GM23338 (cell line): ENCODE measurements around the gene FASTKD3. TPM values are rescaled to one million over a fixed set of nuclear protein-coding genes. Genes with fewer than 3 reads are reported as not detected.

Source experiments
- ATAC-seq: fragments of 200-7000 bp; cut with Tn5 transposase; 3 replicates; pipeline ENCODE4 v1.9.1; 2020
- DNase-seq: peaks from one replicate; pipeline ENCODE4 v3.0.0-alpha.2; 2015; ENCODE audit warnings: low spot score
- H2AFZ ChIP-seq: fragments of 200-600 bp; sonication (generic); 2 replicates; pipeline ENCODE4 v1.8.0; 2016; ENCODE audit warnings: antibody characterized with exemption, mild to moderate bottlenecking, moderate library complexity
- H3F3A ChIP-seq: fragments of 200-600 bp; sonication (generic); replicated peaks from 2 replicates; pipeline ENCODE4 v1.8.0; 2017; ENCODE audit warnings: antibody characterized with exemption, mixed run types, low read depth
- H3K27ac ChIP-seq: fragments of 200-600 bp; sonication (generic); 2 replicates; pipeline ENCODE4 v1.6.1; 2016; ENCODE audit warnings: low read depth
- H3K27me3 ChIP-seq: fragments of 200-600 bp; sonication (generic); 2 replicates; pipeline ENCODE4 v1.8.0; 2016; ENCODE audit warnings: mild to moderate bottlenecking, mixed run types, moderate library complexity; ENCODE audit not compliant: insufficient read depth
- H3K36me3 ChIP-seq: fragments of 200-600 bp; sonication (generic); 2 replicates; pipeline ENCODE4 v1.8.0; 2016; ENCODE audit warnings: mild to moderate bottlenecking; ENCODE audit not compliant: insufficient read depth
- H3K4me1 ChIP-seq: fragments of 200-600 bp; sonication (generic); 2 replicates; pipeline ENCODE4 v1.8.0; 2016; ENCODE audit warnings: mild to moderate bottlenecking, moderate library complexity; ENCODE audit not compliant: insufficient read depth
- H3K4me2 ChIP-seq: fragments of 200-600 bp; sonication (generic); 2 replicates; pipeline ENCODE4 v1.7.1; 2017; ENCODE audit warnings: mixed run types
- H3K4me3 ChIP-seq: fragments of 200-600 bp; sonication (generic); 2 replicates; pipeline ENCODE4 v1.6.1; 2016; ENCODE audit warnings: mixed run types
- H3K79me2 ChIP-seq: fragments of 200-600 bp; sonication (generic); replicated peaks from 2 replicates; pipeline ENCODE4 v1.8.0; 2017; ENCODE audit warnings: mild to moderate bottlenecking; ENCODE audit not compliant: insufficient read depth
- H3K9me2 ChIP-seq: fragments of 200-600 bp; sonication (generic); 2 replicates; pipeline ENCODE4 v1.8.0; 2017; ENCODE audit not compliant: insufficient read depth
- H4K20me1 ChIP-seq: fragments of 200-600 bp; sonication (generic); replicated peaks from 2 replicates; pipeline ENCODE4 v1.8.0; 2017; ENCODE audit warnings: mild to moderate bottlenecking; ENCODE audit not compliant: insufficient read depth
- H3K27ac Mint-ChIP-seq: 2 replicates; pipeline ENCODE4 v1.8.0; 2020; ENCODE audit warnings: inconsistent platforms, mild to moderate bottlenecking, moderate library complexity, mixed read lengths
- H3K27me3 Mint-ChIP-seq: 3 replicates; pipeline ENCODE4 v1.8.0; 2022; ENCODE audit warnings: low read depth, mild to moderate bottlenecking, moderate library complexity, mixed read lengths, inconsistent platforms; ENCODE audit not compliant: insufficient read depth, poor library complexity
- H3K36me3 Mint-ChIP-seq: 3 replicates; pipeline ENCODE4 v1.8.0; 2021; ENCODE audit warnings: low read depth, mild to moderate bottlenecking, inconsistent platforms, moderate library complexity, mixed read lengths
- H3K4me1 Mint-ChIP-seq: 3 replicates; pipeline ENCODE4 v1.8.0; 2020; ENCODE audit warnings: mild to moderate bottlenecking, inconsistent platforms, mixed read lengths
- H3K4me3 Mint-ChIP-seq: 3 replicates; pipeline ENCODE4 v1.8.0; 2021; ENCODE audit warnings: moderate library complexity, mild to moderate bottlenecking, inconsistent platforms, mixed read lengths
- H3K9me3 Mint-ChIP-seq: 3 replicates; pipeline ENCODE4 v1.8.0; 2020; ENCODE audit warnings: moderate library complexity, mild to moderate bottlenecking, inconsistent platforms, mixed read lengths
- CREB1 ChIP-seq: fragments of 250-450 bp; sonication (Bioruptor Pico); IDR thresholded peaks from 2 replicates; pipeline ENCODE4 v1.5.0; 2020; ENCODE audit warnings: low read depth, mild to moderate bottlenecking, moderate library complexity
- EZH2 ChIP-seq: fragments of 200-600 bp; sonication (generic); IDR thresholded peaks from one replicate; pipeline ENCODE4 v1.8.0; 2017; ENCODE audit warnings: antibody characterized with exemption, mild to moderate bottlenecking, low read depth; ENCODE audit not compliant: unreplicated experiment
- EZH2phosphoT487 ChIP-seq: fragments of 200-600 bp; sonication (generic); IDR thresholded peaks from one replicate; pipeline ENCODE4 v1.8.1; 2018; ENCODE audit warnings: antibody characterized with exemption; ENCODE audit not compliant: unreplicated experiment
- JUNB ChIP-seq: IDR thresholded peaks from one replicate; pipeline ENCODE4 v1.6.1; 2016; ENCODE audit warnings: antibody characterized with exemption; ENCODE audit not compliant: unreplicated experiment
- NANOG ChIP-seq: IDR thresholded peaks from 2 replicates; pipeline ENCODE4 v1.6.1; 2016; ENCODE audit warnings: antibody characterized with exemption, borderline replicate concordance
- POLR2AphosphoS5 ChIP-seq: IDR thresholded peaks from 2 replicates; pipeline ENCODE4 v1.6.1; 2016; ENCODE audit warnings: antibody characterized with exemption, low read depth
- STAT1 ChIP-seq: IDR thresholded peaks from one replicate; pipeline ENCODE4 v1.6.1; 2016; ENCODE audit warnings: antibody characterized with exemption; ENCODE audit not compliant: unreplicated experiment
- ZNF114 ChIP-seq: fragments of 250-450 bp; sonication (Bioruptor Pico); IDR thresholded peaks from 2 replicates; pipeline ENCODE4 v1.5.0; 2020; ENCODE audit warnings: mild to moderate bottlenecking, moderate library complexity
- ZNF331 ChIP-seq: fragments of 250-450 bp; sonication (Bioruptor Pico); IDR thresholded peaks from 2 replicates; pipeline ENCODE4 v1.5.0; 2020; ENCODE audit warnings: low read depth, mild to moderate bottlenecking, moderate library complexity
- polyA plus RNA-seq: library from polyadenylated mRNA; unstranded; fragments of >200 nt; fragmentation: Nextera tagmentation; extraction: Ambion mirVana; gene quantifications from 2 replicates; pipeline ENCODE4 v1.2.1, GENCODE V29; 2016
- total RNA-seq: library from RNA; depleted of rRNA; stranded (reverse); fragments of >200 nt; shearing (Covaris generic); gene quantifications from 2 replicates; pipeline ENCODE4 v1.2.3, GENCODE V29; 2014
- TF ChIP-seq, protein P1 (sequence below): IDR thresholded peaks from 2 replicates; pipeline ENCODE4 v1.6.1; 2016; ENCODE audit warnings: antibody characterized with exemption
- TF ChIP-seq, protein P2 (sequence below): fragments of 250-450 bp; sonication (Bioruptor Pico); IDR thresholded peaks from 2 replicates; pipeline ENCODE4 v1.5.0; 2020; ENCODE audit warnings: mild to moderate bottlenecking, moderate library complexity
- TF ChIP-seq, protein P3 (sequence below): IDR thresholded peaks from one replicate; pipeline ENCODE4 v1.6.1; 2018; ENCODE audit warnings: antibody characterized with exemption; ENCODE audit not compliant: unreplicated experiment

Gene FASTKD3
- total and polyA plus RNA-seq, 2 experiments from 2014 or later: 10.8 to 13.5 TPM

DNA sequence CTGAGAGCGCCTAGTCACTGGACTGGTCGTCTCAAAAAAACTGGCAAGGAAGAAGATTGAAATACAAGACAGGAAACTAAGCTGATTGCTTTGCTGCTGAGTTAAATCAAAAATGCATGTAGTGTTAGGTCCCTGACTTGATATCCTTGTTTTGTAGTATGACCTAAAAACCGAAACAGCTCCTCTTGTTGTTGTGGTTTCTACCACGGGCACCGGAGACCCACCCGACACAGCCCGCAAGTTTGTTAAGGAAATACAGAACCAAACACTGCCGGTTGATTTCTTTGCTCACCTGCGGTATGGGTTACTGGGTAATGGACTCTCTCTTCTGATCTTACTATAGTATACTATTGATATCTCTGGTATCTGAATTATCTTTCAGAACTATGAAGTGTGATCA is 4.4 kb upstream of the FASTKD3 start:
- ATAC-seq (no peak), DNase-seq (no peak)
- peaks cover 13% of the 10 kb centered on the region for H3K4me1 Mint-ChIP-seq
- Histone ChIP-seq H3K4me3 (no peak overlapping the region), H3K4me1 (peaks cover 12% of the 10 kb centered on the region; the same call in 1 of the 2 replicates), H3K27ac (no peak overlapping the region), H3K4me2 (no peak overlapping the region), H3K9me2 (no peaks in the 10 kb centered on the region), H3K36me3 (peaks cover 36% of the 10 kb centered on the region; the same call in 1 of the 2 replicates), H2AFZ (no peak overlapping the region), H4K20me1 (peaks cover 54% of the 10 kb centered on the region), H3K79me2 (peaks cover 85% of the 10 kb centered on the region), H3K27me3 (no peaks in the 10 kb centered on the region), H3F3A (no peaks in the 10 kb centered on the region)
- H3K36me3 Mint-ChIP-seq: peaks cover 42% of the 10 kb centered on the region
- peaks cover 2% of the 10 kb centered on the region for H3K27me3 Mint-ChIP-seq
- peaks cover 3% of the 10 kb centered on the region; the same call in 1 of the 3 replicates for H3K9me3 Mint-ChIP-seq
- no peak for TF ChIP-seq ZNF331 (CRISPR knock-in tag)
- no peak for TF ChIP-seq POLR2AphosphoS5
- TF ChIP-seq, protein P1, sequence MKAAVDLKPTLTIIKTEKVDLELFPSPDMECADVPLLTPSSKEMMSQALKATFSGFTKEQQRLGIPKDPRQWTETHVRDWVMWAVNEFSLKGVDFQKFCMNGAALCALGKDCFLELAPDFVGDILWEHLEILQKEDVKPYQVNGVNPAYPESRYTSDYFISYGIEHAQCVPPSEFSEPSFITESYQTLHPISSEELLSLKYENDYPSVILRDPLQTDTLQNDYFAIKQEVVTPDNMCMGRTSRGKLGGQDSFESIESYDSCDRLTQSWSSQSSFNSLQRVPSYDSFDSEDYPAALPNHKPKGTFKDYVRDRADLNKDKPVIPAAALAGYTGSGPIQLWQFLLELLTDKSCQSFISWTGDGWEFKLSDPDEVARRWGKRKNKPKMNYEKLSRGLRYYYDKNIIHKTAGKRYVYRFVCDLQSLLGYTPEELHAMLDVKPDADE: no peak
- no peak for TF ChIP-seq EZH2
- TF ChIP-seq CREB1 (CRISPR knock-in tag): no peak
- no peak for TF ChIP-seq ZNF114 (CRISPR knock-in tag)
- TF ChIP-seq JUNB: no peak
- TF ChIP-seq EZH2phosphoT487: no peak
- TF ChIP-seq STAT1: no peak
- TF ChIP-seq, protein P2, sequence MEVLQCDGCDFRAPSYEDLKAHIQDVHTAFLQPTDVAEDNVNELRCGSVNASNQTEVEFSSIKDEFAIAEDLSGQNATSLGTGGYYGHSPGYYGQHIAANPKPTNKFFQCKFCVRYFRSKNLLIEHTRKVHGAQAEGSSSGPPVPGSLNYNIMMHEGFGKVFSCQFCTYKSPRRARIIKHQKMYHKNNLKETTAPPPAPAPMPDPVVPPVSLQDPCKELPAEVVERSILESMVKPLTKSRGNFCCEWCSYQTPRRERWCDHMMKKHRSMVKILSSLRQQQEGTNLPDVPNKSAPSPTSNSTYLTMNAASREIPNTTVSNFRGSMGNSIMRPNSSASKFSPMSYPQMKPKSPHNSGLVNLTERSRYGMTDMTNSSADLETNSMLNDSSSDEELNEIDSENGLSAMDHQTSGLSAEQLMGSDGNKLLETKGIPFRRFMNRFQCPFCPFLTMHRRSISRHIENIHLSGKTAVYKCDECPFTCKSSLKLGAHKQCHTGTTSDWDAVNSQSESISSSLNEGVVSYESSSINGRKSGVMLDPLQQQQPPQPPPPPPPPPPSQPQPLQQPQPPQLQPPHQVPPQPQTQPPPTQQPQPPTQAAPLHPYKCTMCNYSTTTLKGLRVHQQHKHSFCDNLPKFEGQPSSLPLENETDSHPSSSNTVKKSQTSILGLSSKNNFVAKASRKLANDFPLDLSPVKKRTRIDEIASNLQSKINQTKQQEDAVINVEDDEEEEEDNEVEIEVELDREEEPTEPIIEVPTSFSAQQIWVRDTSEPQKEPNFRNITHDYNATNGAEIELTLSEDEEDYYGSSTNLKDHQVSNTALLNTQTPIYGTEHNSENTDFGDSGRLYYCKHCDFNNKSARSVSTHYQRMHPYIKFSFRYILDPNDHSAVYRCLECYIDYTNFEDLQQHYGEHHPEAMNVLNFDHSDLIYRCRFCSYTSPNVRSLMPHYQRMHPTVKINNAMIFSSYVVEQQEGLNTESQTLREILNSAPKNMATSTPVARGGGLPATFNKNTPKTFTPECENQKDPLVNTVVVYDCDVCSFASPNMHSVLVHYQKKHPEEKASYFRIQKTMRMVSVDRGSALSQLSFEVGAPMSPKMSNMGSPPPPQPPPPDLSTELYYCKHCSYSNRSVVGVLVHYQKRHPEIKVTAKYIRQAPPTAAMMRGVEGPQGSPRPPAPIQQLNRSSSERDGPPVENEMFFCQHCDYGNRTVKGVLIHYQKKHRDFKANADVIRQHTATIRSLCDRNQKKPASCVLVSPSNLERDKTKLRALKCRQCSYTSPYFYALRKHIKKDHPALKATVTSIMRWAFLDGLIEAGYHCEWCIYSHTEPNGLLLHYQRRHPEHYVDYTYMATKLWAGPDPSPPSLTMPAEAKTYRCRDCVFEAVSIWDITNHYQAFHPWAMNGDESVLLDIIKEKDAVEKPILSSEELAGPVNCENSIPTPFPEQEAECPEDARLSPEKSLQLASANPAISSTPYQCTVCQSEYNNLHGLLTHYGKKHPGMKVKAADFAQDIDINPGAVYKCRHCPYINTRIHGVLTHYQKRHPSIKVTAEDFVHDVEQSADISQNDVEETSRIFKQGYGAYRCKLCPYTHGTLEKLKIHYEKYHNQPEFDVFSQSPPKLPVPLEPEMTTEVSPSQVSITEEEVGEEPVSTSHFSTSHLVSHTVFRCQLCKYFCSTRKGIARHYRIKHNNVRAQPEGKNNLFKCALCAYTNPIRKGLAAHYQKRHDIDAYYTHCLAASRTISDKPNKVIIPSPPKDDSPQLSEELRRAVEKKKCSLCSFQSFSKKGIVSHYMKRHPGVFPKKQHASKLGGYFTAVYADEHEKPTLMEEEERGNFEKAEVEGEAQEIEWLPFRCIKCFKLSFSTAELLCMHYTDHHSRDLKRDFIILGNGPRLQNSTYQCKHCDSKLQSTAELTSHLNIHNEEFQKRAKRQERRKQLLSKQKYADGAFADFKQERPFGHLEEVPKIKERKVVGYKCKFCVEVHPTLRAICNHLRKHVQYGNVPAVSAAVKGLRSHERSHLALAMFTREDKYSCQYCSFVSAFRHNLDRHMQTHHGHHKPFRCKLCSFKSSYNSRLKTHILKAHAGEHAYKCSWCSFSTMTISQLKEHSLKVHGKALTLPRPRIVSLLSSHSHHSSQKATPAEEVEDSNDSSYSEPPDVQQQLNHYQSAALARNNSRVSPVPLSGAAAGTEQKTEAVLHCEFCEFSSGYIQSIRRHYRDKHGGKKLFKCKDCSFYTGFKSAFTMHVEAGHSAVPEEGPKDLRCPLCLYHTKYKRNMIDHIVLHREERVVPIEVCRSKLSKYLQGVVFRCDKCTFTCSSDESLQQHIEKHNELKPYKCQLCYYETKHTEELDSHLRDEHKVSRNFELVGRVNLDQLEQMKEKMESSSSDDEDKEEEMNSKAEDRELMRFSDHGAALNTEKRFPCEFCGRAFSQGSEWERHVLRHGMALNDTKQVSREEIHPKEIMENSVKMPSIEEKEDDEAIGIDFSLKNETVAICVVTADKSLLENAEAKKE (CRISPR knock-in tag): no peak
- TF ChIP-seq, protein P3, sequence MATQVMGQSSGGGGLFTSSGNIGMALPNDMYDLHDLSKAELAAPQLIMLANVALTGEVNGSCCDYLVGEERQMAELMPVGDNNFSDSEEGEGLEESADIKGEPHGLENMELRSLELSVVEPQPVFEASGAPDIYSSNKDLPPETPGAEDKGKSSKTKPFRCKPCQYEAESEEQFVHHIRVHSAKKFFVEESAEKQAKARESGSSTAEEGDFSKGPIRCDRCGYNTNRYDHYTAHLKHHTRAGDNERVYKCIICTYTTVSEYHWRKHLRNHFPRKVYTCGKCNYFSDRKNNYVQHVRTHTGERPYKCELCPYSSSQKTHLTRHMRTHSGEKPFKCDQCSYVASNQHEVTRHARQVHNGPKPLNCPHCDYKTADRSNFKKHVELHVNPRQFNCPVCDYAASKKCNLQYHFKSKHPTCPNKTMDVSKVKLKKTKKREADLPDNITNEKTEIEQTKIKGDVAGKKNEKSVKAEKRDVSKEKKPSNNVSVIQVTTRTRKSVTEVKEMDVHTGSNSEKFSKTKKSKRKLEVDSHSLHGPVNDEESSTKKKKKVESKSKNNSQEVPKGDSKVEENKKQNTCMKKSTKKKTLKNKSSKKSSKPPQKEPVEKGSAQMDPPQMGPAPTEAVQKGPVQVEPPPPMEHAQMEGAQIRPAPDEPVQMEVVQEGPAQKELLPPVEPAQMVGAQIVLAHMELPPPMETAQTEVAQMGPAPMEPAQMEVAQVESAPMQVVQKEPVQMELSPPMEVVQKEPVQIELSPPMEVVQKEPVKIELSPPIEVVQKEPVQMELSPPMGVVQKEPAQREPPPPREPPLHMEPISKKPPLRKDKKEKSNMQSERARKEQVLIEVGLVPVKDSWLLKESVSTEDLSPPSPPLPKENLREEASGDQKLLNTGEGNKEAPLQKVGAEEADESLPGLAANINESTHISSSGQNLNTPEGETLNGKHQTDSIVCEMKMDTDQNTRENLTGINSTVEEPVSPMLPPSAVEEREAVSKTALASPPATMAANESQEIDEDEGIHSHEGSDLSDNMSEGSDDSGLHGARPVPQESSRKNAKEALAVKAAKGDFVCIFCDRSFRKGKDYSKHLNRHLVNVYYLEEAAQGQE: no peak
- TF ChIP-seq NANOG: no peak
- H3K27ac Mint-ChIP-seq: no peak overlapping the region; the same call in 1 of the 2 replicates
- no peak overlapping the region for H3K4me3 Mint-ChIP-seq
